CD4-positive, alpha-beta T cell treated with Interleukin-4 for 1 hour (primary cell): ENCODE results near the gene RAD23A.
"Not testable (repeated sequence)": the region's sequence is repeated elsewhere in the genome, so short reads cannot be mapped to it uniquely, and the experiment has no call there.

Experiments
- DNase-seq, 2 donors: peaks; one replicate each; pipeline ENCODE4 v3.0.0-alpha.2; 2020 to 2022

The RAD23A gene

GRCh38 chr19:12945479-12946091 lies at the start of gene RAD23A:
Gene RAD23A, plus strand, starts transcription at chr19:12945862. Its CDS starts 87 bp downstream, at chr19:12945949.
- DNase-seq, result peak; percentile 98

- DNase-seq, result no peak
Observed at GRCh38 chr19:12896460-12896859, 49.2 kb upstream of the RAD23A start.

GRCh38 chr19:12899891-12900518 lies 45.7 kb upstream of the RAD23A start:
- DNase-seq, result no peak

- DNase-seq, result no peak
Observed at GRCh38 chr19:12907166-12907565, 38.5 kb upstream of the RAD23A start.

- no peak for DNase-seq
Observed at GRCh38 chr19:12912571-12912970, 33.1 kb upstream of the RAD23A start.

GRCh38 chr19:12913011-12913561 lies 32.6 kb upstream of the RAD23A start:
- no peak for DNase-seq

GRCh38 chr19:12913851-12914690 lies 31.6 kb upstream of the RAD23A start:
- DNase-seq, result peak; percentile 65 to 69

- not testable (repeated sequence) for DNase-seq
Observed at GRCh38 chr19:12915860-12916259, 29.8 kb upstream of the RAD23A start.

GRCh38 chr19:12918253-12918652 lies 27.4 kb upstream of the RAD23A start:
- DNase-seq, result no peak

- no peak for DNase-seq
Observed at GRCh38 chr19:12921047-12921446, 24.6 kb upstream of the RAD23A start.

- no peak for DNase-seq
Observed at GRCh38 chr19:12922959-12923358, 22.7 kb upstream of the RAD23A start.

- no peak for DNase-seq
Observed at GRCh38 chr19:12924621-12925310, 20.9 kb upstream of the RAD23A start.

GRCh38 chr19:12930002-12930645 lies 15.5 kb upstream of the RAD23A start:
- no peak for DNase-seq

- no peak for DNase-seq
Observed at GRCh38 chr19:12932392-12933286, 13.0 kb upstream of the RAD23A start.

GRCh38 chr19:12933287-12934072 lies 12.2 kb upstream of the RAD23A start, which contains the start of gene FARSA:
Gene FARSA, minus strand, starts transcription at chr19:12933711. Its CDS starts 15 bp downstream, at chr19:12933696.
- DNase-seq, result peak; percentile 90

GRCh38 chr19:12935071-12935470 lies 10.6 kb upstream of the RAD23A start:
- no peak for DNase-seq

GRCh38 chr19:12936582-12936981 lies 9.1 kb upstream of the RAD23A start:
- no peak for DNase-seq

GRCh38 chr19:12937093-12937926 lies 8.4 kb upstream of the RAD23A start:
- peak in 1 of 2 donors; percentile 47 for DNase-seq
